ENCODE data around the gene HCFC1.

Gene HCFC1

GRCh38 chrX:153909024-153909979 lies 62.3 kb downstream of the HCFC1 start:
- CTCF ChIA-PET = interaction anchor here (0.6 to 5.9 kb wide), 2 partner anchors 13 to 165 kb away, joined by 3 to 42 read pairs; no protein-coding TSS in a partner anchor
- TF ChIP-seq HDGF (IDR thresholded peaks at IDR 0.05; ENCODE audit: borderline replicate concordance) = no peak
- POLR2A ChIA-PET = interaction anchor here (1.2 to 1.5 kb wide), 2 partner anchors 14 kb away, joined by 3 to 4 read pairs; no protein-coding TSS in a partner anchor

GRCh38 chrX:153908219-153908860 lies 63.3 kb downstream of the HCFC1 start:
- ChIA-PET CTCF (interaction anchor here (0.6 to 5.9 kb wide), 3 partner anchors 14 to 164 kb away, joined by 3 to 42 read pairs (median 3); no protein-coding TSS in a partner anchor), POLR2A (interaction anchor here (1.2 to 1.4 kb wide), 2 partner anchors 15 to 19 kb away, joined by 3 to 4 read pairs; no protein-coding TSS in a partner anchor)
- TF ChIP-seq NFRKB (IDR thresholded peaks at IDR 0.05) = no peak
- no peak for TF ChIP-seq PKNOX1 (IDR thresholded peaks at IDR 0.05)
- TF ChIP-seq ELF4 (IDR thresholded peaks at IDR 0.05) = no peak
- TF ChIP-seq HDGF (IDR thresholded peaks at IDR 0.05; ENCODE audit: borderline replicate concordance) = no peak
- TF ChIP-seq FOXA1 (IDR thresholded peaks at IDR 0.05) = no peak
- TF ChIP-seq ZNF384 (IDR thresholded peaks at IDR 0.05) = no peak
- no peak for TF ChIP-seq L3MBTL2 (conservative IDR thresholded peaks at IDR 0.05)
- TF ChIP-seq CTBP1 (IDR thresholded peaks at IDR 0.05; ENCODE audit: borderline replicate concordance) = no peak
- DNase-seq (ENCODE audit: extremely low spot score) = no peak

More at GRCh38 chrX:153909024-153909979, 62.3 kb downstream of the HCFC1 start:
- DNase-seq (ENCODE audit: extremely low spot score) = peak; percentile 44

- ChIA-PET POLR2A (interaction anchor here (0.9 to 1.4 kb wide), 3 partner anchors 17 to 113 kb away, joined by 3 to 4 read pairs (median 4); partner anchors contain the start of genes IDH3G and SSR4), CTCF (interaction anchor here (0.7 to 1.0 kb wide), 2 partner anchors 20 to 29 kb away, joined by 3 read pairs; no protein-coding TSS in a partner anchor)
- no peak for TF ChIP-seq NFRKB (IDR thresholded peaks at IDR 0.05)
- TF ChIP-seq SUZ12 (IDR thresholded peaks at IDR 0.05) = no peak
- no peak for TF ChIP-seq FOXA1 (IDR thresholded peaks at IDR 0.05)
- TF ChIP-seq TARDBP (IDR thresholded peaks at IDR 0.05) = no peak
- TF ChIP-seq FOXK2 (IDR thresholded peaks at IDR 0.05) = no peak
- no peak for TF ChIP-seq CTBP1 (IDR thresholded peaks at IDR 0.05; ENCODE audit: borderline replicate concordance)
- TF ChIP-seq L3MBTL2 (conservative IDR thresholded peaks at IDR 0.05) = no peak
- no peak for TF ChIP-seq PKNOX1 (IDR thresholded peaks at IDR 0.05)
- TF ChIP-seq HDGF (IDR thresholded peaks at IDR 0.05; ENCODE audit: borderline replicate concordance) = no peak
- TF ChIP-seq BHLHE40 (IDR thresholded peaks at IDR 0.05; ENCODE audit: borderline replicate concordance) = no peak
- no peak for TF ChIP-seq SP1 (IDR thresholded peaks at IDR 0.05)
- no peak for TF ChIP-seq ELF4 (IDR thresholded peaks at IDR 0.05)
- no peak for TF ChIP-seq LEF1 (IDR thresholded peaks at IDR 0.05; ENCODE audit: borderline replicate concordance)
- TF ChIP-seq ARNT (IDR thresholded peaks at IDR 0.05) = no peak
- no peak for TF ChIP-seq ZNF384 (IDR thresholded peaks at IDR 0.05)
- TF ChIP-seq FOXM1 (IDR thresholded peaks at IDR 0.05; ENCODE audit: borderline replicate concordance) = no peak
- no peak for DNase-seq (ENCODE audit: extremely low spot score)
Observed at GRCh38 chrX:153907456-153907855, 64.2 kb downstream of the HCFC1 start.

- no peak for TF ChIP-seq TARDBP (IDR thresholded peaks at IDR 0.05)
- TF ChIP-seq HDGF (IDR thresholded peaks at IDR 0.05; ENCODE audit: borderline replicate concordance) = no peak
- no peak for TF ChIP-seq SP1 (IDR thresholded peaks at IDR 0.05)
- TF ChIP-seq SUZ12 (IDR thresholded peaks at IDR 0.05) = no peak
- TF ChIP-seq ZNF384 (IDR thresholded peaks at IDR 0.05) = no peak
- TF ChIP-seq PKNOX1 (IDR thresholded peaks at IDR 0.05) = no peak
- no peak for TF ChIP-seq NFRKB (IDR thresholded peaks at IDR 0.05)
- TF ChIP-seq FOXA1 (IDR thresholded peaks at IDR 0.05) = no peak
- TF ChIP-seq BHLHE40 (IDR thresholded peaks at IDR 0.05; ENCODE audit: borderline replicate concordance) = no peak
- no peak for TF ChIP-seq FOXK2 (IDR thresholded peaks at IDR 0.05)
- no peak for TF ChIP-seq ELF4 (IDR thresholded peaks at IDR 0.05)
- TF ChIP-seq FOXM1 (IDR thresholded peaks at IDR 0.05; ENCODE audit: borderline replicate concordance) = no peak
- no peak for TF ChIP-seq CTBP1 (IDR thresholded peaks at IDR 0.05; ENCODE audit: borderline replicate concordance)
- TF ChIP-seq ARNT (IDR thresholded peaks at IDR 0.05) = no peak
- no peak for TF ChIP-seq LEF1 (IDR thresholded peaks at IDR 0.05; ENCODE audit: borderline replicate concordance)
- TF ChIP-seq L3MBTL2 (conservative IDR thresholded peaks at IDR 0.05) = no peak
- CTCF ChIA-PET = interaction anchor here (1.0 kb wide), 1 partner anchor 21 kb away, joined by 3 read pairs; no protein-coding TSS in a partner anchor
- POLR2A ChIA-PET = interaction anchor here (1.2 kb wide), 1 partner anchor 112 kb away, joined by 4 read pairs; the partner anchor contains the start of genes IDH3G and SSR4
- no peak for DNase-seq (ENCODE audit: extremely low spot score)
Observed at GRCh38 chrX:153906126-153906917, 65.3 kb downstream of the HCFC1 start.
